Sigmoid colon (tissue), 7 donors: Measurements from ENCODE around the gene ZNF391. TPM values are rescaled to one million over a fixed set of nuclear protein-coding genes. Genes with fewer than 3 reads are reported as not detected.

Experiments
- DNase-seq: peaks from one replicate; pipeline ENCODE4 v3.0.0-alpha.2; 2019
- H3K27ac ChIP-seq, 4 donors: fragments of 200-600 bp; sonication (generic); one replicate each; pipeline ENCODE4 v1.5.1; 2016 to 2019; ENCODE audit warnings: mild to moderate bottlenecking in 1 of 4
- H3K27me3 ChIP-seq, 3 donors: fragments of 200-600 bp; sonication (generic); one replicate each; pipeline ENCODE4 v1.5.1; 2019; ENCODE audit warnings: mild to moderate bottlenecking in 1 of 3
- H3K36me3 ChIP-seq, 4 donors: fragments of 200-600 bp; sonication (generic); one replicate each; pipeline ENCODE4 v1.5.1; 2016 to 2019
- H3K4me1 ChIP-seq, 4 donors: fragments of 200-600 bp; sonication (generic); one replicate each; pipeline ENCODE4 v1.5.1; 2017 to 2019
- H3K4me3 ChIP-seq, 4 donors: fragments of 200-600 bp; sonication (generic); one replicate each; pipeline ENCODE4 v1.5.1; 2017 to 2019; ENCODE audit warnings: mild to moderate bottlenecking in 2 of 4, moderate library complexity in 1 of 4
- H3K9me3 ChIP-seq, 4 donors: fragments of 200-600 bp in 3 of 4; sonication (generic) in 3 of 4; one replicate each; pipeline versions ENCODE4 v1.5.1 to v1.6.1; 2013 to 2019
- EP300 ChIP-seq, 4 donors: sonication (generic); formaldehyde crosslinking; IDR thresholded peaks; one replicate each; pipeline ENCODE4 v1.6.1; 2017; ENCODE audit warnings: antibody characterized with exemption in 4 of 4
- POLR2A ChIP-seq, 2 donors: fragments of 450-650 bp; IDR thresholded peaks; one replicate each; pipeline ENCODE4 v1.6.1; 2016; ENCODE audit warnings: antibody characterized with exemption in 2 of 2, mild to moderate bottlenecking in 2 of 2, moderate library complexity in 2 of 2
- POLR2AphosphoS5 ChIP-seq, 4 donors: sonication (generic); formaldehyde crosslinking; IDR thresholded peaks; one replicate each; pipeline ENCODE4 v1.6.1; 2017; ENCODE audit warnings: antibody characterized with exemption in 4 of 4
- WGBS, 2 donors: extraction: QIAGEN DNeasy Blood & Tissue Kit; methylation state at CpG; one replicate each; pipeline ENCODE4 v1.1.7; 2013; 5-methylcytosine and 5-hydroxymethylcytosine counted together
- intact Hi-C: fragments of 100-400 bp; cut with DNase I; formaldehyde crosslinking; loops from one replicate; pipeline ENCODE4 v1.15.1; 2023
- polyA plus RNA-seq, 3 donors: library from polyadenylated mRNA; stranded (reverse); fragments of 200-250 nt; gene quantifications; one replicate each; pipeline ENCODE4 v1.2.3, GENCODE V29; 2013
- small RNA-seq, 3 donors: library from RNA; depleted of rRNA; stranded (forward); fragments of <200 nt; gene quantifications; one replicate each; pipeline ENCODE3, GENCODE V24; 2016
- total RNA-seq, 4 donors: library from RNA; depleted of rRNA; stranded (reverse); fragments of >200 nt; gene quantifications; one replicate each; pipeline ENCODE4 v1.1.0, GENCODE V29; 2016
- TF ChIP-seq, protein P1 (sequence below), 4 experiments: fragments of 450-650 bp in 3 of 4; fragments of 200-600 bp in 1 of 4; IDR thresholded peaks; one replicate each; pipeline ENCODE4 v1.5.1; 2016 to 2019; ENCODE audit warnings: antibody characterized with exemption in 4 of 4, mild to moderate bottlenecking in 3 of 4, moderate library complexity in 2 of 4
- donor health status: healthy with polysubstance abuse.
- donor health status: Bipolar disorder and iron deficiency.
- donor health status: healthy.

The ZNF391 gene
- total and polyA plus RNA-seq, 7 donors: under 0.01 to 14.1 (median 3.5) TPM

GRCh38 chr6:27442932-27443331 lies 54.4 kb downstream of the ZNF391 start:
- no peak overlapping the region for H3K27ac ChIP-seq
- DNase-seq: no peak
- no peak overlapping the region for H3K4me3 ChIP-seq
- intact Hi-C loops: no loop called here
- TF ChIP-seq EP300 (IDR thresholded peaks at IDR 0.05) (no peak), POLR2AphosphoS5 (IDR thresholded peaks at IDR 0.05) (no peak), POLR2A (IDR thresholded peaks at IDR 0.05) (no peak)
- TF ChIP-seq, protein P1, sequence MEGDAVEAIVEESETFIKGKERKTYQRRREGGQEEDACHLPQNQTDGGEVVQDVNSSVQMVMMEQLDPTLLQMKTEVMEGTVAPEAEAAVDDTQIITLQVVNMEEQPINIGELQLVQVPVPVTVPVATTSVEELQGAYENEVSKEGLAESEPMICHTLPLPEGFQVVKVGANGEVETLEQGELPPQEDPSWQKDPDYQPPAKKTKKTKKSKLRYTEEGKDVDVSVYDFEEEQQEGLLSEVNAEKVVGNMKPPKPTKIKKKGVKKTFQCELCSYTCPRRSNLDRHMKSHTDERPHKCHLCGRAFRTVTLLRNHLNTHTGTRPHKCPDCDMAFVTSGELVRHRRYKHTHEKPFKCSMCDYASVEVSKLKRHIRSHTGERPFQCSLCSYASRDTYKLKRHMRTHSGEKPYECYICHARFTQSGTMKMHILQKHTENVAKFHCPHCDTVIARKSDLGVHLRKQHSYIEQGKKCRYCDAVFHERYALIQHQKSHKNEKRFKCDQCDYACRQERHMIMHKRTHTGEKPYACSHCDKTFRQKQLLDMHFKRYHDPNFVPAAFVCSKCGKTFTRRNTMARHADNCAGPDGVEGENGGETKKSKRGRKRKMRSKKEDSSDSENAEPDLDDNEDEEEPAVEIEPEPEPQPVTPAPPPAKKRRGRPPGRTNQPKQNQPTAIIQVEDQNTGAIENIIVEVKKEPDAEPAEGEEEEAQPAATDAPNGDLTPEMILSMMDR (IDR thresholded peaks at IDR 0.05): no peak
- no peaks in the 10 kb centered on the region for H3K4me1 ChIP-seq
- H3K9me3 ChIP-seq: peaks cover 0 to 27% (median 3%) of the 10 kb centered on the region in 4 donors
- WGBS, 2 donors: 80 to 89% methylated on average over 1 of the region's 1 CpG
- no peaks in the 10 kb centered on the region for H3K27me3 ChIP-seq
- peaks cover 0 to 4% (median 0%) of the 10 kb centered on the region in 4 donors for H3K36me3 ChIP-seq

DNA sequence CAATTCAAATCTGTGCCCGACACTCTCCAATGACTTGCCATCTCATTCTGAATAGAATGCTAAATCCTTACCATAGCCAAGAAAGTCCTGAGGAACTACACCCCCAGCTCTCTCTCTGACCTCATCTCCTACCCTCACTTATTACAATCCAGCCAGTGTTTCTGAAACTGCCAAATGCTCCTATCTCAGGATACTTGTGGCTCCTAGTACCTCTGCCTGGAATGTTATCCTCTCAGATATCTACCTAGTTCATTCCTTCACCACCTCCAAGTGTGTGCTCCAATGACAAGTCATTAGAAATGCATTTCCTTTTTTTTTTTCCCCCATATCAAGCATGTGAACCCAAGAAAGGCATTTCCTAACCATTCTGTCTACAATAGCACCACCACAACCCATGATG lies 59.9 kb downstream of the ZNF391 start:
- DNase-seq: no peak
- H3K9me3 ChIP-seq: peaks cover 15 to 53% (median 24%) of the 10 kb centered on the region in 4 donors

GRCh38 chr6:27451660-27452390 lies 63.3 kb downstream of the ZNF391 start:
- peaks cover 15 to 64% (median 23%) of the 10 kb centered on the region in 4 donors for H3K9me3 ChIP-seq
- H3K27me3 ChIP-seq: no peaks in the 10 kb centered on the region

More for the DNA sequence above, 59.9 kb downstream of the ZNF391 start:
- no peak overlapping the region for H3K4me3 ChIP-seq
- H3K4me1 ChIP-seq: no peaks in the 10 kb centered on the region
- peaks cover 17 to 45% (median 18%) of the 10 kb centered on the region in 4 donors for H3K36me3 ChIP-seq
- no peaks in the 10 kb centered on the region for H3K27me3 ChIP-seq
- no peak overlapping the region for H3K27ac ChIP-seq
- 95 to 96% methylated on average over 1 of the region's 1 CpG for WGBS, 2 donors
- intact Hi-C loops: no loop called here
- TF ChIP-seq, protein P1 (IDR thresholded peaks at IDR 0.05): no peak
- TF ChIP-seq EP300 (IDR thresholded peaks at IDR 0.05) (no peak), POLR2A (IDR thresholded peaks at IDR 0.05) (no peak), POLR2AphosphoS5 (IDR thresholded peaks at IDR 0.05) (no peak)

GRCh38 chr6:27452496-27452897 lies 63.9 kb downstream of the ZNF391 start:
- WGBS, 2 donors: 98 to 99% methylated on average over 3 of the region's 3 CpGs
- no peaks in the 10 kb centered on the region for H3K27me3 ChIP-seq
- H3K4me3 ChIP-seq: no peak overlapping the region
- H3K4me1 ChIP-seq: no peaks in the 10 kb centered on the region
- no peak for TF ChIP-seq EP300 (IDR thresholded peaks at IDR 0.05)
- TF ChIP-seq POLR2AphosphoS5 (IDR thresholded peaks at IDR 0.05): no peak
- TF ChIP-seq, protein P1 (IDR thresholded peaks at IDR 0.05): no peak
- no peak for TF ChIP-seq POLR2A (IDR thresholded peaks at IDR 0.05)
- no peak overlapping the region for H3K27ac ChIP-seq
- peaks cover 30 to 80% (median 52%) of the 10 kb centered on the region in 4 donors for H3K36me3 ChIP-seq
- H3K9me3 ChIP-seq: peaks cover 15 to 60% (median 23%) of the 10 kb centered on the region in 4 donors
- no peak for DNase-seq
- intact Hi-C loops: no loop called here

More at GRCh38 chr6:27451660-27452390, 63.3 kb downstream of the ZNF391 start:
- no peak overlapping the region for H3K4me3 ChIP-seq
- WGBS, 2 donors: 97 to 98% methylated on average over 9 of the region's 9 CpGs
- H3K4me1 ChIP-seq: no peaks in the 10 kb centered on the region
- no peak overlapping the region for H3K27ac ChIP-seq
- peaks cover 30 to 75% (median 48%) of the 10 kb centered on the region in 4 donors for H3K36me3 ChIP-seq
- TF ChIP-seq POLR2AphosphoS5 (IDR thresholded peaks at IDR 0.05) (no peak), POLR2A (IDR thresholded peaks at IDR 0.05) (no peak), EP300 (IDR thresholded peaks at IDR 0.05) (no peak)
- TF ChIP-seq, protein P1 (IDR thresholded peaks at IDR 0.05): no peak
- DNase-seq: no peak
- intact Hi-C loops: no loop called here

Small RNAs within 50 kb of the gene (small RNA-seq; reads per million reads assigned to genes)
- 0 reads per million in 3 donors for gene MCFD2P1

Other genes starting within 250 kb of the ZNF391 start
- not detected for gene PRSS16, start 141.1 kb upstream of the ZNF391 start, total RNA-seq
- gene PRSS16, start 141.1 kb upstream of the ZNF391 start, polyA plus RNA-seq: 10 to 100 TPM; 13.3 to 28.7 (median 27.0) TPM
- not detected for gene POM121L2, start 76.5 kb upstream of the ZNF391 start, total RNA-seq
- gene POM121L2, start 76.5 kb upstream of the ZNF391 start, polyA plus RNA-seq: not detected
- gene ZNF184, start 84.3 kb downstream of the ZNF391 start, total RNA-seq: 1 to 10 TPM; 4.3 to 8.6 (median 7.3) TPM
- gene ZNF184, start 84.3 kb downstream of the ZNF391 start, polyA plus RNA-seq: 1 to 10 TPM; 2.1 to 3.1 (median 3.0) TPM